Peyer's patch (tissue), 4 donors: ENCODE data around the gene UQCRQ.
A peak's percentile ranks its signal among the peaks of the same experiment; 100 is the strongest.

Experiments used
- POLR2A ChIP-seq, 2 donors: fragments of 450-650 bp; IDR thresholded peaks; one replicate each; pipeline ENCODE4 v1.5.1; 2017; ENCODE audit warnings: antibody characterized with exemption in 2 of 2, mild to moderate bottlenecking in 2 of 2, moderate library complexity in 2 of 2
- TF ChIP-seq, protein P1 (sequence below), 6 experiments: fragments of 450-650 bp in 4 of 6; fragments of 200-600 bp in 2 of 6; sonication (generic) in 1 of 6; IDR thresholded peaks; one replicate each; pipeline ENCODE4 v1.5.1; 2017 to 2019; ENCODE audit warnings: antibody characterized with exemption in 6 of 6, mild to moderate bottlenecking in 3 of 6, moderate library complexity in 1 of 6

DNA sequence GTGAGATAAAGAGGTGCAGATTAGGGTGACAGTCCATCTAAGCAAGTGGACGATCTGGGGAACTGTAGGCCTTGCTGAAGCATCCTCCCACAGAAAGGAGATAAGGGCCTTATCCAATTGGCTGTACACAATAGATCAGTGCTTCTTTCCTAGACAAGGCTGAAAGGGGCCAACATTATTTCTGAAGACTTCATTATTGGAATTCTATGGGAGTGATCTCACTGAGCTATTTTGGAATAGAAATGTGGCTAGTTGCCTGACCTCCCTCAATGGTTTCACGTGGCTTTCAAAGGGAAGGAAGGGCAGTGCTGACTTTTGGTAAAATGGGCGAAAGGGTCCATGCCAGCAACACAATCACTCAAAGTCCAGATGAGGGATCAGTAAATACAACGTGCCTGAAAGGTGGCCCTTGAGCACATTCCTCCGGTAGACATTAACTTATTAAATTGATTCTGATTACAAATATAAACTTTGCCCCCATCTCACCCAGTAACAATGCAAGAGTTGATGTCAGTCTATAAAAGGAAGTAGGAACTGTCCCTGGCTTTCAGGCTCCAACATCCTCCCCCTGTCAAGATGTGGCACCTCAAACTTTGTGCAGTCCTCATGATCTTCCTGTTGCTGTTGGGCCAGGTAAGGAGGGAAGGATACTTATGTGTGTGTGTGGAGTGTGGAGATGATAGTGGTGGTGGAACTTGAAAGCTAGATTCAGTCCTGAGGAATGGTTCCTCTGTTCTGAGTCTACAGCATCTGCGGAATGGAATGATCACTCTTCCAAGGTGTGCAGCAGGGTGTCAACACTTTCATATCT lies 6.9 kb downstream of the UQCRQ start, which contains the start of gene LEAP2:
- TF ChIP-seq, protein P1, sequence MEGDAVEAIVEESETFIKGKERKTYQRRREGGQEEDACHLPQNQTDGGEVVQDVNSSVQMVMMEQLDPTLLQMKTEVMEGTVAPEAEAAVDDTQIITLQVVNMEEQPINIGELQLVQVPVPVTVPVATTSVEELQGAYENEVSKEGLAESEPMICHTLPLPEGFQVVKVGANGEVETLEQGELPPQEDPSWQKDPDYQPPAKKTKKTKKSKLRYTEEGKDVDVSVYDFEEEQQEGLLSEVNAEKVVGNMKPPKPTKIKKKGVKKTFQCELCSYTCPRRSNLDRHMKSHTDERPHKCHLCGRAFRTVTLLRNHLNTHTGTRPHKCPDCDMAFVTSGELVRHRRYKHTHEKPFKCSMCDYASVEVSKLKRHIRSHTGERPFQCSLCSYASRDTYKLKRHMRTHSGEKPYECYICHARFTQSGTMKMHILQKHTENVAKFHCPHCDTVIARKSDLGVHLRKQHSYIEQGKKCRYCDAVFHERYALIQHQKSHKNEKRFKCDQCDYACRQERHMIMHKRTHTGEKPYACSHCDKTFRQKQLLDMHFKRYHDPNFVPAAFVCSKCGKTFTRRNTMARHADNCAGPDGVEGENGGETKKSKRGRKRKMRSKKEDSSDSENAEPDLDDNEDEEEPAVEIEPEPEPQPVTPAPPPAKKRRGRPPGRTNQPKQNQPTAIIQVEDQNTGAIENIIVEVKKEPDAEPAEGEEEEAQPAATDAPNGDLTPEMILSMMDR (IDR thresholded peaks at IDR 0.05), result peak in 1 of 6 experiments; percentile 20
- TF ChIP-seq POLR2A (IDR thresholded peaks at IDR 0.05), result peak; percentile 87 to 90
